CMK (cell line): ENCODE results near the gene EIF2S3.
"Not testable (repeated sequence)": the region's sequence is repeated elsewhere in the genome, so short reads cannot be mapped to it uniquely, and the experiment has no call there.

ENCODE experiments used
- DNase-seq: peaks from one replicate; pipeline ENCODE4 v3.0.0-alpha.2; 2010; ENCODE audit warnings: low read depth

The EIF2S3 gene

GRCh38 chrX:24054182-24055042 is at the start of gene EIF2S3:
Gene EIF2S3 (plus strand): TSS chrX:24054956. CDS start chrX:24054969, 13 bp downstream.
- peak; percentile 63 for DNase-seq

DNA sequence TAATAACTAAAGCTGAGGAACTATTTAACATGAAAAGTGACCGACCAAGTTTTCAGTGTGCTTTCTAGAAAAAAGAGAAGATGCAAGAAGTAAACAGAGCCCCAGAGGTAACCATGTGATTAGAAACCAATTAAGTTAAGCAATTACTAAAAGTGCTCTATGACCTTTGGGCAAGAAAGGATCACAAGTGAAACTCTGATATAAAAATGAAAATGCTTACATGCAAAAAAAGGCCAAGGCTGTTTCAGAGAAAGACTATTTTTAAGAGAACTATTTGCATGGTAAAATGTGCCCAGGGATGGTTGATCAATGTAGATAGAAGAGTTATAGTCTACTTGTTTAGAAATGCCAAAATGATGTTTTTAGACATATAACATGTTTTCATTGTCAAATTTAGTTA is 49.7 kb upstream of the EIF2S3 start:
- no peak for DNase-seq

DNA sequence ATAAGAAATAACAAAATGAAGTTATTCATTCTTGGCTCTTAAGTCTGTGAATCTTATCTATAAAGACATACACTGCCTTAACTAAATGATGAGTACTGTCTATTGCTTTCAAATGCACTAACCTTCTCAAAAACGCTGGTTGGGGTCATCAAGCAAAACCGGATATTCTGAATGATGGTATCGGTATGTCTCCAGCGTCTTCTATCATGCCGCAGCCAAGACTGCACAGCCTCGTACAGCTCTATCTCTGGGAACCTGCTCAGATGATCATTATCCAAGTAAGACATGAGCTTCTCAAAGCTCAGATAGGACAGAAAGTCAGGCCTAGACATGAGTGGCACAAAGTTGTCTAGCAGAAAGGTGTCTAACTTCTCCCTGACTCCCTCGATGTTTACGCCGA is 48.9 kb upstream of the EIF2S3 start:
- no peak for DNase-seq

GRCh38 chrX:24012266-24012665 is 42.5 kb upstream of the EIF2S3 start:
- no peak for DNase-seq

DNA sequence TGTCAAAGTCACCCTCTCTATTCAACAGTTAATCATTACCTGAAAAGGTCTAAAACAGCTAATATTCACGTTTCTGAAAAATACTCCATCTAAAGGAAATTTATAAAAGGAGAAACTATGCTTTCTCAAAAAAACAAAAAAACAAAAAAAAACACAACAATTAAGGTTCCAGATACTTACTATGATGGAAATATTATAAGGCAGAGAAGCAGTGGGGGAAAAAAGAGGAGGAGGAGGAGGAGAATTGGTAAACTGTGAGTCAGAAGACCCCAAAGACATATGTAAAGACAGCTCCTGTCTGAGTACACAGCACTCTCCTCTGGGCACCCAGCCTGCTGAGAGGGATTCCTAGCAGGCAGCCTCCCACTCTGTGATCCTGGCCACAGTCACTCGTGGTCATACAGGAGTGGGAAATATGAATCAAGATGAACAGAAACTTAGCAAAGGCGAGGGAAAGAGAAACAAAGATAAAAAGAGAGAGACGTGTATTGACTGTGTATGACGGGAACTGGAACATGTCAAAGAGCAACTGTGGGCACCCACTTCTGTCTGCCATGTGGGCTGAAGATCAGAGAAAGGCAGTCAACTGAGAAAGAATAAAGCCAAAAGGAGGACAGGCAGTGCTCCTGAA is 40.3 kb upstream of the EIF2S3 start:
- no peak for DNase-seq

GRCh38 chrX:24017674-24018073 is 37.1 kb upstream of the EIF2S3 start:
- no peak for DNase-seq

DNA sequence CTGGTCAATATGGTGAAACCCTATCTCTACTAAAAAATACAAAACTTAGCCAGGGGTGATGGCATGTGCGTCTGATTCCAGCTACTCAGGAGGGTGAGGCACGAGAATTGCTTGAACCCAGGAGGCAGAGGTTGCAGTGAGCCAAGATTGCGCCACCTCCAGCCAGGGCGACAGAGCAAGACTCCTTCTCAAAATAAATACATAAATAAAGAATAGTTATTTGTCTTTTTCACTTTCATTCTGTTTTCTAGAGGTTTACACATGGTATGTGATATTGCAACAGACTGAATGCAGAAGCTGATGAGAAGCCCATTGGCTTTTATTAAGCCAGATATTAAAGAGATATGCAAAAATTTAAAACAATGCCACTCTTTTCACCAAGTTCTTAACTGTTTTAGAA is 35.9 kb upstream of the EIF2S3 start:
- no peak for DNase-seq

DNA sequence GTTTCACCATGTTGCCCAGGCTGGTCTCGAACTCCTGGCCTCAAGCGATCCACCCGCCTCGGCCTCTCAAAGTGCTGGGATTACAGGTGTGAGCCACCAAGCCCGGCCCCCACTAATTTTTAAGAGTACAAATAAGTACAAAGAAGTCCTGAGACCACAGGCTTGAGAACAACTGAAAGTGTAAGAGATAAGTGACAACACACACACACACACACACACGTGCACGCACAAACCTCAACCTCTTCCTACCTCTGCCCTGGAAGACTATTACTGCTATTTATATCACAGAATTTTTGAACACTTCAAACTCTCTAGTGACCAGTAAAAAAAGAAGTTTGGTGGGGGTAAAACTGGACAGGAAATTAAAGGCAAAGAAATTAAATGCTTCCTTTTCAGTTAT is 35.3 kb upstream of the EIF2S3 start:
- DNase-seq = no peak

- DNase-seq = no peak
These were observed 34.4 kb upstream of the EIF2S3 start for GRCh38 chrX:24020306-24020876.

DNA sequence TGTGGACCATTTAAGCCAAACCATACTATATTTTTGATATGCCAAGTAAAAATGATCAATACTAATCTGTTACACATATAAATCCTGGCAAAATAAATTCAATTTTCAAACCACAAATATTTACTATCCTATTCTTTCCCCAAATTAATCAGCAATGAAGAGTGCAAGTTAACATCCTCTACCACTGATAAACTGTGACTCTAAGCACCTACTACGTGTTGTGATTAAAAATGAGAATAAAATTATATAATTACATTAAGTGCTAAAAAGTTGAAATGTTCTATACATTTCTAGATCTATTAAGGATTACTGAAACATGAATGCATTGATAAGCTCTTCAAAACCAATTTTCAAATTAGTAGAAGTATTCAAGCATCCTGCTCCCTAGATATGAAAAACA is 31.2 kb upstream of the EIF2S3 start:
- no peak for DNase-seq

DNA sequence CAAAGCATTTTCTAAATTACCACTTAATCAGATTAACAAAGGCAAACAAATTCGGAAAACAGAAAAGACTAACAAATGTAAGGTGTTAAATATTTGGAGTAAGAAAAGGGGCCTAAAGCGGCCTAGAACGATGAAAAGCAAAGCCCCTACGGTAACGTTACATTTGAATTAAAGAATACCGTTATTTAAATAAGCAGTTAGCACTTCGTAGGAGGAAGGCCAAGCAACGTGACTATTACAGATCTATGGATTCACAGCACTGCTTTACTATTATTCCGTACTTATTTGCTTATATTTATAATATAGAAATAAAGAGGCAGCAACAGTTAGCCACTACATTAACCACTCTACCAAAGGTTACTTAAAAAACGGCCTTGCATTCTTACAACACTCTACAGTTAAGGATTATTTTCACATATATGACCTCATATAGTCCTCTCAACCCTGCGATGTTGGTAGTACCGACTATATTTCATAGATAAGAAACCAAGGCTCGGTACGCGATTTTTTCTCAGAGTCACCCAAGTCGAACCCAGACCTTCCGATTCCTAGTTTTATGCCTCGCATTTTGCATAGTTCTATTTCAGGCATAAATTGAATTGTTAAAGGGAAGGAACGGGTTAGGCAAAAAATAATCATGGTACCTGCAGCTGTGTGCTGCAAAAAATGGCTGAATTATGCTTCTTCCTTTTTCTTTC is 30.6 kb upstream of the EIF2S3 start:
- DNase-seq = no peak

GRCh38 chrX:24024819-24025740 is 29.7 kb upstream of the EIF2S3 start:
- DNase-seq = peak; percentile 33

DNA sequence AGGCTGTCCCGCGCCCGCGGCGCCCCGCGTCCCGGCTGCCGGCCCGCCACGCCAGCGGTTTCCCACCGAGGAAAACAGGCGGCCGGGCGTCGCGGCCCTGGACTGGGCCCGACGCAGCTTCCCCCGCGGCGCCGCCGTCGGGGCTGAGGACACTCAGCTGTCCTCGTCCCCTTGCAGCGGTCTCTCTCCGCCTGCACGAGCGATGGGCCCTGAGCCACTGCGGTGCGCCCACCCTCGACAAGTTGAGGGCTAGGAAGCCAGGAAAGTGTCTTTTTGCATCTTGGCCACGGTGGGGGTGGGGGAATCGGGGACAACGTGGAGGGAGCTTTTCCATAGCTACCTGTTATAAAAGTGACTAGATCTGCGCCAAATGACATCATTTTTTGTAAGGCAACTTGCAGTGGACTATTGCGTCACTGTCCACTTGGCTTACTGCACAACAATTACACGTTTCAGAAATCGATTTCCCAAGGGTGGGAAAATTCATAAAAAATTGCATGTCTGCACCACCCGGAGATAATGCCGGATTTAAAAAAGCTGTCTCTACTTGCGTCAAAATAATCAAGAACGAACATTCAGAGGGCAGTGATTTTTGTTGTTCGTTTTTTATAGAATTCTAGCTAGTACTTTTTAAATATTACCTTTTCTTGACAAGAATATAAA is 28.9 kb upstream of the EIF2S3 start:
- no peak for DNase-seq

DNA sequence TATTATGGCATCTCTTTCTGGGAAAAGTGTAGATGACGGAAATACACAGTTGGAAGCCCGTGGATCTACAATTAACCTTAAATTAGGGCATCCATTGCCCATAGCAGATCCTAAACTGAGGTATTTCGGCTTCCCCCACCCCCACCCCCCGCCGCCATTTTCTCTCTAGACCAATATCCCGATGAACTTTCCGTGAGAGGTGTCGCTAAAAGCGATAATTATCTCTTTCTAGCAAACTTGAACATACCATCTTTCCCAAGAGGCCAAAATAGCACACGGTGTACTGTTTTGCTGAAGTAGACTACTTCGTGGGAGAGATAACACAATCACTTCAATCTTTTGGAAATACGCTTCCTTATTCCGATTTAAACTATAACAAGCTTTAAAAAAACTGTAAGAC is 28.3 kb upstream of the EIF2S3 start:
- no peak for DNase-seq

- DNase-seq = no peak
These were observed 27.7 kb upstream of the EIF2S3 start, which contains the start of gene KLHL15 for GRCh38 chrX:24027086-24027485. Gene KLHL15 (minus strand): TSS chrX:24027186. CDS start chrX:24006693, 20,493 bp downstream.

DNA sequence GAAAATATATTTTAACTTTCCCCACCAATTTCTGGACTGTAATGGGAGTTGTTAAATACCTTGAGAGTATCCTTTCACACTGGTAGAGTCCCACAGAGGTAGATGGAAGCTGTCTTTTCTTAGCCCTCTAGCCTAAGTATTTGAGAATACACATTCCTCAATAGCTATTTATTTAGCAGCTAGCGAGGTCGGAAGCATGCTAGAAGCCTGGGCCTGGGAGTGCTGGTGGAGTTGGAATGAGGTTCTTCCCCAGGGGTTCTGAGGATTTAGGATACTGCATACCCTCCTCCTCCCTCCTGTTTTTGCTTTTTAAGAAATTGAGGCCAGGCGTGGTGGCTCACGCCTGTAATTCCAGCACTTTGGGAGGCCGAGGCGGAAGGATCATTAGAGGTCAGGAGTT is 26.8 kb upstream of the EIF2S3 start:
- DNase-seq = no peak

DNA sequence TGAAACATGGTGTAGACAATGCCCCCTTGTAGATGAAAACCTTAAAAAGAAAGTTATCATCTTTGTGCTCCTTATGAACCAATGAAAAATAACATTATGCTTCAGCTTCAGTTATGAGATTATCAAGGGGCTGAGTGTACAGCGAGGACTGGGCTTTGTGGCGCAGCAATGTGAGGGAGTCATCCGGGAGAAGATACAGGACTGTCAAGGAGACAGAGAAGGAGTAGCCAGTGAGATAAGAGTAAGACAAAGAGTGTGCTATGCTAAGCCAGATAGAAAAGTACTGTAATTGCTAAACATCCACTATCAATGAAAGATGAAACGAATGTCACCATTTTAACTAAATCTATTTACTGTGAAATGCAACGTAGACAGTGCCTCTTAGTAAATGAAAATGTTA is 24.2 kb upstream of the EIF2S3 start:
- DNase-seq = no peak

- DNase-seq = no peak
These were observed 20.3 kb upstream of the EIF2S3 start for GRCh38 chrX:24034485-24034884.

DNA sequence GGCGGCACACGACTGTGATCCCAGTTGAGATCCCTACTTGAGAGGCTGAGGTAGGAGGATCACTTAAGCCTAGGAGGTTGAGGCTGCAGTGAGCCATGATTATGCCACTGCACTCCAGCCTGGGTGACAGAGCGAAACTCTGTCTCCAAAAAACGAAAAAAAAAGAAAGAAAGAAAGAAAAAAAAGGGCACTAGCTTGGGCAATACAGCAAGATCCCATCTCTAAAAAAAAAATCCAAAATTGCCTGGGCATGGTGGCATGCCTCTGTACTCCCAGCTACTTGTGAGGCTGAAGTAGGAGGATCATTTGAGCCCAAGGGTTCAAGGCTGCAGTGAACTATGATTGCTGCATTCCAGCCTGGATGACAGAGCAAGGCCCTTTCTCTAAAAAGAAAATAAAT is 17.0 kb upstream of the EIF2S3 start:
- DNase-seq = no peak

DNA sequence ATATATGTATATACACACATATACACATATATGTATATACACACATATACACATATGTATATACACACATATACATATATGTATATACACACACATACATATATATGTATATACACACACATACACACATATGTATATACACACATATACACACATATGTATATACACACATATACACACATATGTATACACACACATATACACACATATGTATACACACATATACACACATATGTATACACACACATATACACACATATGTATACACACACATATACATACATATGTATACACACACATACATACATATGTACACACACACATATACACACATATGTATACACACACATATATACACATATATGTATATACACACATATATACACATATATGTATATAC is 8.7 kb upstream of the EIF2S3 start:
- not testable (repeated sequence) for DNase-seq

GRCh38 chrX:24049643-24050042 is 5.1 kb upstream of the EIF2S3 start:
- DNase-seq = not testable (repeated sequence)
